WI38 (cell line): ENCODE results near the gene POLR2L.

ENCODE experiments used
- H3K4me3 ChIP-seq: 2 replicates; pipeline ENCODE4 v1.5.1; 2011; ENCODE audit warnings: low read depth, mild to moderate bottlenecking, control low read depth, low read length
- TF ChIP-seq, protein P1 (sequence below): IDR thresholded peaks from 2 replicates; pipeline ENCODE4 v1.5.1; 2012; ENCODE audit warnings: low read depth, mild to moderate bottlenecking, control low read depth, low read length

The POLR2L gene

DNA sequence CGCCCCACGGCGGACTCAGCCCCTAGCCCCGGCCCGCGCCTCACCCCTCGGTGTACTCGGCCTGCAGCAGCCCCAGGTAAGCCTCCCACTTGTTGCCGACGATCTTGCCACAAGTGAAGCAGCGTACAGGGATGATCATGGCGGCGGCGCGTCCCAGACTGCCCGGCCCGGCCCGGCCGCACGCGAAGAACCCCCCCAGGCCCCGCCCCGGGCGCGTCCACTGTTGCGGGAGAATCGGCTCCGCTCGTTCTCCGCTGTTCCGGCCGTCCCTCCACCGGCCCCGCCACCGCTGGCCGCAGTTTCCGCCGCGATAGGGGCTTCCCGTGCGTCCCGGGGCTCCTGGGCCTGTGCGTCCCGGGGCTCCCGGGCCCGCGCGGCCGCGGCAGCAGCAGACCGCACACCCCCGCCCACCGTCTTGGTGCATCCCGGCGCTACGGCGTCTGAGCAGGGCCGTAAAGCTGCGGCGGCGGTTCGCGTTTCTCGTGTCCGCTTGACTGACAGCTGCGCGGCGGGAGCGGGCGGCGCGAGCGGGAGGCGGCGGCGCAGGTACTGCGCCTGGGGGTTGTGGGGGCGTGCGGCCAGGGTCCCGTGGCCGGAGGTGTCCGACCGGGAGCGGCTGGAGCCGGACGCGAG is at the start of gene POLR2L, which contains the start of gene TSPAN4:
Gene POLR2L, minus strand, starts transcription at position 160 of the 633 bp plus-strand sequence. Its CDS starts 21 bp downstream, at position 139.
Gene TSPAN4, plus strand, starts transcription at position 483 of the 633 bp plus-strand sequence. CDS start 7,453 bp downstream, outside the sequence.
- TF ChIP-seq, protein P1, sequence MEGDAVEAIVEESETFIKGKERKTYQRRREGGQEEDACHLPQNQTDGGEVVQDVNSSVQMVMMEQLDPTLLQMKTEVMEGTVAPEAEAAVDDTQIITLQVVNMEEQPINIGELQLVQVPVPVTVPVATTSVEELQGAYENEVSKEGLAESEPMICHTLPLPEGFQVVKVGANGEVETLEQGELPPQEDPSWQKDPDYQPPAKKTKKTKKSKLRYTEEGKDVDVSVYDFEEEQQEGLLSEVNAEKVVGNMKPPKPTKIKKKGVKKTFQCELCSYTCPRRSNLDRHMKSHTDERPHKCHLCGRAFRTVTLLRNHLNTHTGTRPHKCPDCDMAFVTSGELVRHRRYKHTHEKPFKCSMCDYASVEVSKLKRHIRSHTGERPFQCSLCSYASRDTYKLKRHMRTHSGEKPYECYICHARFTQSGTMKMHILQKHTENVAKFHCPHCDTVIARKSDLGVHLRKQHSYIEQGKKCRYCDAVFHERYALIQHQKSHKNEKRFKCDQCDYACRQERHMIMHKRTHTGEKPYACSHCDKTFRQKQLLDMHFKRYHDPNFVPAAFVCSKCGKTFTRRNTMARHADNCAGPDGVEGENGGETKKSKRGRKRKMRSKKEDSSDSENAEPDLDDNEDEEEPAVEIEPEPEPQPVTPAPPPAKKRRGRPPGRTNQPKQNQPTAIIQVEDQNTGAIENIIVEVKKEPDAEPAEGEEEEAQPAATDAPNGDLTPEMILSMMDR, result no peak
- H3K4me3 ChIP-seq, result peak within 1 kb of the TSS; percentile 94

DNA sequence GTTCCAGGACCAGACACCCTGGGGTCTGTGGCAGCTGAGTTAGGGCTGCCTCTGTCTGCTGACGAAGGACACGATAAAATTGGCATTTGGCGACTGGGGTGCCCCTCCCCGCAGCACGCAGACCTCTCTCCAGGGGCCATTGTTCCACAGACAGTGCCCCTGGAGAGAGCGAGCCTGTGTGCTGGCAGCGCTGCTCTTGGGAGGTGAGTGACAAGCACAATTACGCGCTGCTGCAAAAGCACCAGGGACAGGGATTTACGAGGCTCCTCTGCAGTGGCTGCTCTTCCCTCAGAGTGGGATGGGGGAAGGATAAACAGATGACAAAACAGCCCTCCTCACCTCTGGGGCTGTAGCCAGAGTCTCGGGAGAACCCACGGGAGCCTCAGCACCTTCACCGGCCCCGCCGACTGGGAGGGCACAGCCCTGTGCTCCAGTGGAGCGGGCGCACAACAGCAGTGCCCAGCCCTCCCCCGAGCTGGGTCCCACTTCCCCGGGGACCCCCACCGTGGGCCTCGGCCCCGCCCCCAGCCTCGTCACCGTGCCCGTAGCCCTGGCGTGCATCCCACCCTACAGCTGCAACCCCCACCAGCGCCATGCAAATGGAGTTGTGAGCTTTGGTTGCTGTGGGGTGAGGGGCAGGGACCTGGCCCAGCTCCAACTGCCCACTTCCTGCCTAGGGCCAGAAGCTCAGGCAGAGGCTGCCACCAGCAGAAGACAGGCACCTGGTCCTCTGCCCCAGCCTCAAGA is 48.6 kb upstream of the POLR2L start:
- no peak overlapping the region for H3K4me3 ChIP-seq
- TF ChIP-seq, protein P1, result no peak

DNA sequence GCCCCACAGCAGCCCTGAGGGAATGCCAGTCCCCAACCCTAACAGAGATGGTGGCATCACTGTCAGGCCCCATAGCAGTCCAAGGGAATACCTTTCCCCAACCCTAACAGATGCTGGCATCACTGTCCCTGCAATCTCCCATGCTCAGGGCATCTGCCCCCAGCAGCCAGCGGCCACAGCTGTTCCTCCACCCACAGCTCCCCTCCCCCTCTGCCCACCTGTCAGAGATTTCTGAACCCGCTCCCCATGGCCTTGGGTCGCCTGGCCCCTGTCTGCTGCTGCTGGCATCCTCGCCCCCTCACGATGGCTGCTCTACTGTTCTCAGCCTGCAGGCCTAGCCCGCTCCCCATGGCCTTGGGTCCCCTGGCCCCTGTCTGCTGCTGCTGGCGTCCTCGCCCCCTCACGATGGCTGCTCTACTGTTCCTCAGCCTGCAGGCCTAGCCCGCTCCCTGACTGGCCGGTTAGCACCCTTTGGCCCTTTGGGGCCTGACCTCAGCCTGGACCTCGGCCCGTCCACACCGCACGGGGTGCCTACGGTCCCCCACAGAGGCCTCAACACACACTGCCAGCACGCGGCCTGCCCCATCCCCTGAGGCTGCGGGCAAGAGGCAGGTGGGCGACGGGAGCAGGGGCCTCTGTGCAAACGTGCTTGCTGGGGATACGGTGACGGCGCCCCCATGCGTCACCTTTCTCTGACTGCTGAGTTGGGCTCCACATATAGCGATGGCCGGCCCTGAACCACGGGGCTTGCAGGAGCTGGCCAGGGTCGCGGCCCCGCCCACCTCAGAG is 47.6 kb upstream of the POLR2L start:
- no peak overlapping the region for H3K4me3 ChIP-seq
- TF ChIP-seq, protein P1, result no peak

DNA sequence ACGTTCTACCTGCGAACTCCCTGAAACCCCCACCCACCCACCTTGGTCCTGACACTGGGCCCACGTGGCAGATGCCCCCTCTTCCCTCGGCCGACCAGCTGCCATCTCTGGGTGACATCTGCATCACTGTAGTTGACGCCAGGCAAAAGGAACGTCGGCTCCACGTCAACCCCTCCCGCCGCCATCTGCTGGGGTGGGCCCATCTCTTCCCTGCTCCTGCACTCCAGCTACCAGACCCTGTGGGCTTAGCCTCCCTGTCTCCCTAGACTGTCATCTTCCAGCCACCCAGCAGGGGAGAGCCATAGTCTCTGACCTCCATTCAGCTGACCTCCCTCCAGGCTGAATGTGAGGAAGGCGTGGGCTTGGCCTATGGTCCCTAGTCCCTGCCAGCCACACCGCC is 46.9 kb upstream of the POLR2L start:
- TF ChIP-seq, protein P1, result no peak
- no peak overlapping the region for H3K4me3 ChIP-seq

DNA sequence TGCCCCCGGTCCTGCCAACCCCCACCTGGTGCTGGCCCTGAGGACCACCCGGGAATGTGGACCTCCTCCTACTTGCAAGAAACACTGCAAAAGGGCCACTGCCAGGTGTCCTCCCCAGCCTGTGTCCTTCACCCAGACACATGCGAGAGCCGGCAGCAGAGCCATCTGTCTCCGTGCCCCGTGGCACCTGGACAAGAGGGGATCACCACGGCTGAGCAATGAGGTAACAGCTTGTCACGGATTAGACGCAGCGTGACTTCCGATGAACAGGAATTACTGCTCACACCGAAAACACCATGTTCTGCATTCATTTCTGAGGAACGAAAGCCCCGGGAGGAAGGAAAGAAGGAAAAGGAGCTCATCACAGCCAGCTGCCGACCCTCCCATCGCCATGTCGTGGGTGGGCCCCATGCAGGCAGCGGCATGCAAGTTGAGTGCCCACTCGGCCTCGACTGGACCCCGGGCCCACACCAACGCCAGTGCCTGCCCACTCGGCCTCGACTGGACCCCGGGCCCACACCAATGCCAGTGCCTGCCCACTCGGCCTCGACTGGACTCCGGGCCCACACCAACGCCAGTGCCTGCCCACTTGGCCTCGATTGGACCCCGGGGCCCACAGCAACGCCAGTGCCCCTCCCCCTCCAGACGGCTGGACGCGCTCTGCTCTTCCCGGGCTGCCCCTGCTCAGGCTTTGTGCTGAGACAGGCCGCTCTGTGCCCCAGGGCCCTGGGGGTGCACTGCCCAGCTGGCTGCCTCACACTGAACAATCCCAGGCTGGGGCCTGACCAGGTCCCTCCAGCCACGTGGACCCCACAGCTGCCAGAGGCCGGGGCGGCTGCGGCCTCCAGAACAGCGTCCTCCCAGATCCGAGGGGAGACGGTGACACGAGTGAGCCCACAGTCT is 46.2 kb upstream of the POLR2L start:
- TF ChIP-seq, protein P1, result no peak
- H3K4me3 ChIP-seq, result no peak overlapping the region

DNA sequence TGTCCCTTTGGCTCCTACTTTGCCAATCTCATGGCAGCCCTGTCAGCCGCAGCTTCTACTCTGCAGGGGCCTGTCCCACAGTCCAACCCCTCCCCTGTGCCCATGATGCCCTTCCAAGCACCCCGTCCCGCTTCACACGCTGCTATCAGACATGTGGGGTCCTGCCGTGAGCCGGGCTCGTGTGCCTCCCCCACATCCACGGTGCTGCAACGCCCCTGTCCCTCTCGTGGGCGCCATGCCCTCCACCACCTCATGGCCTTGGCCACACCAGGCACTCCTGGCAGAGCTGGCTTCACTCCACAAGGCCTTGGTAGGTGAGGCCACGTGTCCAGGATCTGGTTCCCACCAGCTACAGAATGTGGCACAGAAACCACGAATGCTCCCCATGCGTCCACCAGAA is 45.3 kb upstream of the POLR2L start:
- TF ChIP-seq, protein P1, result no peak
- H3K4me3 ChIP-seq, result no peak overlapping the region
